ENCODE results near the gene NMT2.

The NMT2 gene

DNA sequence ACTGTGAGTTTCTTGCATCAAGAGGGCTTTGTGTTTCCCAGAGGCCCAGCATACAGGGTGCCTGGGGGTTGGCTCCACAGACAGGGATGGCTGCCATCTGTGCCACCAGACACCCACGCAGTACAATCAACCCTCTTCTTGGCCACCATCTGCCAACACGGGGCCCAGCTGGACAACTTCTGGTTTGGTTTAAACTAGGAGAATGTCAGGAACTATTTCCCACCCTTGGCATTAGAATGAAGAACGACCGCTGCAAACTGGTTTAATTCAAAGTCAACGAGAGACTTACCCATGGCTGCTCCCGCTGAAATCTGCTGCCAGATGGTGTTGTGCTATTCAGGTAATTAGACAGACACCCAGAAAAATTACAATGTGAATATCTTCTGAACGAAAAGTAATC is 27.8 kb downstream of the NMT2 start:
- H3K36me3 Mint-ChIP-seq: peaks cover 8% of the 10 kb centered on the region
- peaks cover 41% of the 10 kb centered on the region for H3K4me1 Mint-ChIP-seq (ENCODE audit: low read depth)
- H3K9me3 Mint-ChIP-seq (ENCODE audit: low read depth): no peaks in the 10 kb centered on the region
- peak overlapping the region; percentile 84 for H3K27ac Mint-ChIP-seq
- no peaks in the 10 kb centered on the region for H3K27me3 Mint-ChIP-seq
- no peak overlapping the region for H3K4me3 Mint-ChIP-seq

DNA sequence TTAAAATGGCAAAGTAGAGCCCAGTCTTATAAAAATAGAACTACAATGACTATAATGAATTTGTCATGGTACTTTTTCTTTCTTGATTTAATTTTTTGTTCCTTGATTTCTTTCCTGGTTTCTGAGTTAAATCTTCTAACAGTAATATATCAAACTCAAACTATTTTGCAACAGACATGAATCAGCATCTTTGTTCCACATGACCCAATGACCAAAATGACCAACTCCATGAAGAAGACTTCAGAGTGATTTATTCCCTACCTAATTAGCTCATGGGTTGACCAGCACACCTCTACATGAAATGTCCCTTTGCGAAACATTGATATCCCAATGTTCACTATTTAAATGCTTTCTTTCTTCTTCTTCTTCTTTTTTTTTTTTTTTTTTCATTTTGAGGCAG is 30.9 kb downstream of the NMT2 start:
- Mint-ChIP-seq H3K27ac (no peak overlapping the region), H3K27me3 (no peaks in the 10 kb centered on the region), H3K4me1 (ENCODE audit: low read depth) (peaks cover 21% of the 10 kb centered on the region), H3K9me3 (ENCODE audit: low read depth) (no peaks in the 10 kb centered on the region), H3K36me3 (peaks cover 11% of the 10 kb centered on the region), H3K4me3 (no peak overlapping the region)

DNA sequence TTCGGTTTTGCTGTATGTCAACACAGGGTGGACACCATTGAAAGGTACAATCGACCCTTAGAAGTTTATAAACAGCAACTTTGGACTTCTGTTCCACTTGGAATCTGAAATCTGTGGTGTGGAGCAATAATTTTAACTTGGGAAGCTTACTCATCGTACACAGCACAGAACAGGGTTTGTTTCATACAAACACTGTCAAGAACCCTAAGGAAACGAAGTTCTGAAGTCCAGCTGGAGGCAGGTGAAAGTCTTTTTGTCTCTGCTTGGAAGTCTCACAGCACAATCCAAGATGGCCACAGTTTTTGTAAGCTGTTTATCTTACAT is 31.5 kb downstream of the NMT2 start:
- Mint-ChIP-seq H3K4me3 (no peak overlapping the region), H3K27me3 (no peaks in the 10 kb centered on the region), H3K4me1 (ENCODE audit: low read depth) (peaks cover 15% of the 10 kb centered on the region), H3K27ac (no peak overlapping the region), H3K9me3 (ENCODE audit: low read depth) (no peaks in the 10 kb centered on the region), H3K36me3 (peaks cover 11% of the 10 kb centered on the region)

GRCh38 chr10:15136129-15137035 is 32.1 kb downstream of the NMT2 start:
- peak overlapping the region; percentile 41 for H3K27ac Mint-ChIP-seq

DNA sequence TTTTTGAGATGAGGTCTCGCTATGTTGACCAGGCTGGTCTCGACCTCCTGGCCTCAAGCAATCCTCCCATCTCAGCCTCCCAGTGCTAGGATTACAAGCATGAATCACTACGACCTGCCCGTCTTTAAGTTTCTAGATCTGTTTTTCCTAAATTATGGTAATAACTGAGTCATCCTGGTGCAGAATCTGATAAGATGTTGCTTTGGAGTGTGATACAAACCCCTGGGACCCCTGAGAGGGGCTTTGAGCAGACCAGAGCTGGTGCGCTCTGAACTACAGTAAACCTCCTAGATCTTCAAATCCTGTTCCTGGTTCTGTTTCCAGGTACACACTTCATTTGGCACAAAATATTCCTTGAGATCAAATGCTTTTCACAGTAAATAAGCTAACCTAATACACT is 37.2 kb downstream of the NMT2 start:
- Mint-ChIP-seq H3K4me3 (no peak overlapping the region), H3K27me3 (no peaks in the 10 kb centered on the region), H3K27ac (peak overlapping the region; percentile 37), H3K36me3 (peaks cover 25% of the 10 kb centered on the region), H3K4me1 (ENCODE audit: low read depth) (no peaks in the 10 kb centered on the region), H3K9me3 (ENCODE audit: low read depth) (no peaks in the 10 kb centered on the region)

More at GRCh38 chr10:15136129-15137035, 32.1 kb downstream of the NMT2 start:
- peaks cover 9% of the 10 kb centered on the region for H3K4me1 Mint-ChIP-seq (ENCODE audit: low read depth)
- H3K36me3 Mint-ChIP-seq: peaks cover 13% of the 10 kb centered on the region
- no peak overlapping the region for H3K4me3 Mint-ChIP-seq
- H3K27me3 Mint-ChIP-seq: no peaks in the 10 kb centered on the region
- no peaks in the 10 kb centered on the region for H3K9me3 Mint-ChIP-seq (ENCODE audit: low read depth)

DNA sequence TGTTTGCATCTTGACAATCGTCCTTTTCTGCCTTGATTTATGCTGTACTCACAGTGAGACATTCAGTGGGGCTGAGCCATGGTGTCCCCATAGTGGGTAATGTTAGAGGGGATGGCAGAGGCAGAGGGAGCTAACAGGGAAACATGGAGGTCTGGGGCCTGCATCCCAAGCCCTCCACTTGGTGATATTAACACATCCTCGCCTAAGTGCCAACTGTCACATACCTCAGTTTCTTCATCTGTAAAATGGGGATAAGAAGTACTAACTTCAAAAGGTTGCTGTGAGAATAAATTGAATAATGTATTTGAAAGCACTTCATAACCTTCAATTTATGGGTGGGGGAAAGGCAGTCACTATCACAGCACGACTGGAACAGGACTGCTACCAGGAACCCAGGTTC is 43.6 kb downstream of the NMT2 start:
- no peaks in the 10 kb centered on the region for H3K9me3 Mint-ChIP-seq (ENCODE audit: low read depth)
- no peaks in the 10 kb centered on the region for H3K27me3 Mint-ChIP-seq
- H3K4me3 Mint-ChIP-seq: no peak overlapping the region
- peaks cover 14% of the 10 kb centered on the region for H3K4me1 Mint-ChIP-seq (ENCODE audit: low read depth)
- no peak overlapping the region for H3K27ac Mint-ChIP-seq
- H3K36me3 Mint-ChIP-seq: peaks cover 17% of the 10 kb centered on the region

DNA sequence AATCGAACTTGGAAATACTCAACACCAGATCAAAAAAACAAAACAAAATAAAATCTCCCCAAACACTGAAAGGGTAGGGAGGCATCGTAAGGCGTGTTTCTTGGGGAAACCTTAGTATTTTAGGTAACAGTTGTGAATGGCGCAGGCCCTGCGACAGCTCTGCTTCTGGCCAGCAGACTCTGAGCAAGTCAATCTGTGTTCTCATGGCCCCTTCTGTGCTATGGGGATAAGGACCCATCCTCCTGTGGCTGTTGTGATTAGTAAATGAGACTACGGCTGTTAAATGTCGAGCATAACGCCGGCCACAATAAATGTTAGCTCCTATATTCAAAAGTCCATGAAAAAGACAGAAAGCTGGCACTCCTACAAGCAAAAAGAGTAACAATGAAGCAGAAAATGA is 44.3 kb downstream of the NMT2 start:
- peaks cover 20% of the 10 kb centered on the region for H3K36me3 Mint-ChIP-seq
- H3K4me1 Mint-ChIP-seq (ENCODE audit: low read depth): peaks cover 14% of the 10 kb centered on the region
- H3K27ac Mint-ChIP-seq: peak overlapping the region; percentile 88
- no peaks in the 10 kb centered on the region for H3K9me3 Mint-ChIP-seq (ENCODE audit: low read depth)
- H3K4me3 Mint-ChIP-seq: peak overlapping the region; percentile 49
- H3K27me3 Mint-ChIP-seq: no peaks in the 10 kb centered on the region

- peaks cover 20% of the 10 kb centered on the region for H3K36me3 Mint-ChIP-seq
- no peaks in the 10 kb centered on the region for H3K9me3 Mint-ChIP-seq (ENCODE audit: low read depth)
- H3K27me3 Mint-ChIP-seq: no peaks in the 10 kb centered on the region
- H3K4me1 Mint-ChIP-seq (ENCODE audit: low read depth): peaks cover 14% of the 10 kb centered on the region
- H3K4me3 Mint-ChIP-seq: peak overlapping the region; percentile 49
- peak overlapping the region; percentile 88 for H3K27ac Mint-ChIP-seq
Observed at GRCh38 chr10:15123749-15124184, 44.7 kb downstream of the NMT2 start.

- Mint-ChIP-seq H3K4me1 (ENCODE audit: low read depth) (peaks cover 14% of the 10 kb centered on the region), H3K27ac (peak overlapping the region; percentile 81), H3K9me3 (ENCODE audit: low read depth) (no peaks in the 10 kb centered on the region), H3K27me3 (no peaks in the 10 kb centered on the region), H3K36me3 (peaks cover 12% of the 10 kb centered on the region), H3K4me3 (peak overlapping the region; percentile 31)
Observed at GRCh38 chr10:15122477-15123030, 45.9 kb downstream of the NMT2 start.

DNA sequence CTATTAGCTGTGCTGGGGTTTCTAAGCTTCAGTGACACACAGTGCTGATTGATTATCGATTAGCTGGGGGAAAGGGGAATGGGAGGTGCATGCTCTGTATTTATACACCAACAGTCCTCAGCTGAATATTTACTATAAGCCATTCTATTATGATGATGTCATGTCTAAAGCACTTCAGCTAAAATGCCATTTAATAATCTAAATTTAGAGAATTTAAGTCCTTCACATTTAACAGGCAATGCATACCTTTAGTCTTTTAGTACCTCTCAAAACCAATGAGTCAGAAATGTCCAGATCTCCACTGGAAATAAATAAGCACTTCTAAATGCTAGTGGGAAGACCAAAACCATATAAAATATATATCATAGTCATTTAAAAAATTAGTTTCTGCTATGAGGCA is 46.8 kb downstream of the NMT2 start:
- H3K4me1 Mint-ChIP-seq (ENCODE audit: low read depth): peaks cover 14% of the 10 kb centered on the region
- no peaks in the 10 kb centered on the region for H3K27me3 Mint-ChIP-seq
- H3K36me3 Mint-ChIP-seq: peaks cover 12% of the 10 kb centered on the region
- no peak overlapping the region for H3K4me3 Mint-ChIP-seq
- H3K9me3 Mint-ChIP-seq (ENCODE audit: low read depth): no peaks in the 10 kb centered on the region
- no peak overlapping the region for H3K27ac Mint-ChIP-seq

- Mint-ChIP-seq H3K27me3 (no peaks in the 10 kb centered on the region), H3K4me3 (no peak overlapping the region), H3K9me3 (ENCODE audit: low read depth) (no peaks in the 10 kb centered on the region), H3K4me1 (ENCODE audit: low read depth) (peaks cover 14% of the 10 kb centered on the region), H3K36me3 (peaks cover 9% of the 10 kb centered on the region), H3K27ac (no peak overlapping the region)
Observed at GRCh38 chr10:15120523-15120922, 48.0 kb downstream of the NMT2 start.

GRCh38 chr10:15118615-15119014 is 49.9 kb downstream of the NMT2 start:
- H3K27me3 Mint-ChIP-seq: no peaks in the 10 kb centered on the region
- no peak overlapping the region for H3K27ac Mint-ChIP-seq

DNA sequence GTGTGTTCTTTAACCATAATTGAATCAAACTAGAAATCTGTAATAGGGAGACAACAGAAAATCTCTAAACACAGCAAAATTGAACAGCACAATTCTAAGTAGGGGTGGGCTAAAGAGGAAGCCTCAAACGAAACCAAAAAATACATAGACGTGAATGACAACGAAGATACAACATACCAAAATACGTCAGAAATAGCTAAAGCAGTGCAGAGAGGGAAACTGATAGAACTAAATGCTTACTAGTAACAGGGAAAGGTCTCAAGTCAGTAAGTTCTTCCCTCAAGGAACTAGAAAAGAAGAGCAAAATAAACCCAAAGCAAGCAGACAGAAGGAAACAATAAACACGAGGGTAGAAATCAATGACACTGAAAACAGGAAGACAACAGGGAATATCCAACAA is 52.3 kb downstream of the NMT2 start:
- Mint-ChIP-seq H3K36me3 (peaks cover 11% of the 10 kb centered on the region), H3K4me3 (no peak overlapping the region), H3K4me1 (ENCODE audit: low read depth) (peaks cover 2% of the 10 kb centered on the region), H3K9me3 (ENCODE audit: low read depth) (no peaks in the 10 kb centered on the region), H3K27ac (no peak overlapping the region), H3K27me3 (no peaks in the 10 kb centered on the region)

More at GRCh38 chr10:15118615-15119014, 49.9 kb downstream of the NMT2 start:
- peaks cover 9% of the 10 kb centered on the region for H3K4me1 Mint-ChIP-seq (ENCODE audit: low read depth)
- H3K36me3 Mint-ChIP-seq: peaks cover 10% of the 10 kb centered on the region
- H3K4me3 Mint-ChIP-seq: no peak overlapping the region
- no peaks in the 10 kb centered on the region for H3K9me3 Mint-ChIP-seq (ENCODE audit: low read depth)

DNA sequence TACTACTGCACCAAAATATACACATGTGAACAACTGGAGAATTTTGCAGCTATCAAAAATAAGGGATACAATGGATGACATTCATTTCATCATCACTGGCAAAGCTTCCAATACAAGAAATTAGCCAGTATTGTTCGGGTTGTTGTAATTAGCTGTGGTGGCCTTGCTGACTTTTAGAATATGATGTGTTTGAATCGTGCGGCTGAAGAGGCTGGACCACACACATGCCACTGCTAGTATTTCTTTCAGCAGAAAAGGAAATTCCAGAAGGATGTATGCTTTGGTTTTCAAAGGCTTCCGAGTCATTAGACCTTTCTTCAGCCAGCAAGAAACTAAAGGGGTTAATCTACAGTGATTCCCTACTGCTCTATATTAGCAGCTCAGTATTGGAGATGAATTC is 54.7 kb downstream of the NMT2 start:
- Mint-ChIP-seq H3K9me3 (ENCODE audit: low read depth) (no peaks in the 10 kb centered on the region), H3K36me3 (peaks cover 6% of the 10 kb centered on the region), H3K4me1 (ENCODE audit: low read depth) (peaks cover 2% of the 10 kb centered on the region), H3K27ac (no peak overlapping the region), H3K27me3 (no peaks in the 10 kb centered on the region), H3K4me3 (no peak overlapping the region)

- H3K27me3 Mint-ChIP-seq: no peaks in the 10 kb centered on the region
- H3K4me1 Mint-ChIP-seq (ENCODE audit: low read depth): peaks cover 2% of the 10 kb centered on the region
- no peaks in the 10 kb centered on the region for H3K9me3 Mint-ChIP-seq (ENCODE audit: low read depth)
- H3K36me3 Mint-ChIP-seq: peaks cover 10% of the 10 kb centered on the region
- H3K4me3 Mint-ChIP-seq: no peak overlapping the region
- no peak overlapping the region for H3K27ac Mint-ChIP-seq
Observed at GRCh38 chr10:15112657-15113056, 55.8 kb downstream of the NMT2 start.
